Central memory CD8-positive, alpha-beta T cell (primary cell): ENCODE measurements around the gene ALDH3B2.

Source experiments
- ATAC-seq: fragments of 150-1000 bp; cut with Tn5 transposase; replicated peaks from 2 replicates; pipeline ENCODE4 v1.10.0; 2022; ENCODE audit warnings: mild to moderate bottlenecking, moderate FRiP score, moderate number of reproducible peaks; ENCODE audit not compliant: poor library complexity, severe bottlenecking; ENCODE audit errors: extremely low read depth
- DNase-seq, 2 donors: peaks; one replicate each; pipeline ENCODE4 v3.0.0; 2021; ENCODE audit warnings: low spot score in 2 of 2
- H3K27ac Mint-ChIP-seq: one replicate; pipeline ENCODE4 v1.8.0; 2022; ENCODE audit warnings: low read depth, mild to moderate bottlenecking, moderate library complexity, mixed read lengths
- H3K27me3 Mint-ChIP-seq: one replicate; pipeline ENCODE4 v1.8.0; 2022; ENCODE audit warnings: mixed read lengths
- H3K36me3 Mint-ChIP-seq: one replicate; pipeline ENCODE4 v1.8.0; 2022; ENCODE audit warnings: mild to moderate bottlenecking, moderate library complexity, mixed read lengths; ENCODE audit not compliant: insufficient read depth
- H3K4me1 Mint-ChIP-seq: one replicate; pipeline ENCODE4 v1.8.0; 2022; ENCODE audit warnings: mixed read lengths
- H3K4me3 Mint-ChIP-seq: one replicate; pipeline ENCODE4 v1.8.0; 2022; ENCODE audit warnings: mild to moderate bottlenecking, moderate library complexity, mixed read lengths
- H3K9me3 Mint-ChIP-seq: one replicate; pipeline ENCODE4 v1.8.0; 2022; ENCODE audit warnings: mixed read lengths

The ALDH3B2 gene

GRCh38 chr11:67675058-67675747 lies 780 bp upstream of the ALDH3B2 start:
- Mint-ChIP-seq H3K4me1 (no peaks in the 10 kb centered on the region), H3K27me3 (peaks cover 39% of the 10 kb centered on the region), H3K27ac (no peak overlapping the region), H3K9me3 (peaks cover 4% of the 10 kb centered on the region), H3K36me3 (no peaks in the 10 kb centered on the region), H3K4me3 (no peak overlapping the region)
- no peak for DNase-seq
- no peak for ATAC-seq

GRCh38 chr11:67673902-67674301 lies 521 bp downstream of the ALDH3B2 start:
- ATAC-seq, result no peak
- H3K4me1 Mint-ChIP-seq, result no peaks in the 10 kb centered on the region
- DNase-seq, result no peak
- H3K27ac Mint-ChIP-seq, result no peak overlapping the region
- H3K36me3 Mint-ChIP-seq, result no peaks in the 10 kb centered on the region
- H3K4me3 Mint-ChIP-seq, result no peak overlapping the region
- H3K27me3 Mint-ChIP-seq, result peaks cover 39% of the 10 kb centered on the region
- peaks cover 4% of the 10 kb centered on the region for H3K9me3 Mint-ChIP-seq

GRCh38 chr11:67673358-67673757 lies 1.1 kb downstream of the ALDH3B2 start:
- DNase-seq (no peak), ATAC-seq (no peak)
- Mint-ChIP-seq H3K9me3 (peaks cover 4% of the 10 kb centered on the region), H3K36me3 (no peaks in the 10 kb centered on the region), H3K27ac (no peak overlapping the region), H3K4me1 (no peaks in the 10 kb centered on the region), H3K27me3 (peaks cover 39% of the 10 kb centered on the region), H3K4me3 (no peak overlapping the region)

GRCh38 chr11:67671211-67671520 lies 3.3 kb downstream of the ALDH3B2 start:
- Mint-ChIP-seq H3K36me3 (no peaks in the 10 kb centered on the region), H3K9me3 (peaks cover 1% of the 10 kb centered on the region), H3K4me1 (no peaks in the 10 kb centered on the region), H3K27me3 (peaks cover 20% of the 10 kb centered on the region), H3K4me3 (no peak overlapping the region), H3K27ac (no peak overlapping the region)
- ATAC-seq (no peak), DNase-seq (no peak)

- Mint-ChIP-seq H3K27me3 (peaks cover 17% of the 10 kb centered on the region), H3K36me3 (no peaks in the 10 kb centered on the region), H3K9me3 (no peaks in the 10 kb centered on the region), H3K4me3 (no peak overlapping the region), H3K4me1 (no peaks in the 10 kb centered on the region), H3K27ac (no peak overlapping the region)
- no peak for DNase-seq
- ATAC-seq, result no peak
Measured at GRCh38 chr11:67670316-67671210, 3.9 kb downstream of the ALDH3B2 start.

GRCh38 chr11:67668192-67668551 lies 6.3 kb downstream of the ALDH3B2 start:
- Mint-ChIP-seq H3K27me3 (no peaks in the 10 kb centered on the region), H3K4me3 (no peak overlapping the region), H3K27ac (no peak overlapping the region), H3K4me1 (no peaks in the 10 kb centered on the region), H3K36me3 (no peaks in the 10 kb centered on the region), H3K9me3 (no peaks in the 10 kb centered on the region)
- DNase-seq (no peak), ATAC-seq (no peak)

GRCh38 chr11:67667490-67668191 lies 6.8 kb downstream of the ALDH3B2 start:
- Mint-ChIP-seq H3K27ac (no peak overlapping the region), H3K4me1 (no peaks in the 10 kb centered on the region), H3K4me3 (no peak overlapping the region), H3K27me3 (no peaks in the 10 kb centered on the region), H3K36me3 (no peaks in the 10 kb centered on the region), H3K9me3 (no peaks in the 10 kb centered on the region)
- DNase-seq (no peak), ATAC-seq (no peak)

GRCh38 chr11:67666676-67667489 lies 7.5 kb downstream of the ALDH3B2 start:
- Mint-ChIP-seq H3K27me3 (no peaks in the 10 kb centered on the region), H3K9me3 (no peaks in the 10 kb centered on the region), H3K36me3 (no peaks in the 10 kb centered on the region), H3K27ac (no peak overlapping the region), H3K4me1 (no peaks in the 10 kb centered on the region), H3K4me3 (no peak overlapping the region)
- ATAC-seq (no peak), DNase-seq (no peak)

- ATAC-seq (no peak), DNase-seq (no peak)
- Mint-ChIP-seq H3K4me1 (no peaks in the 10 kb centered on the region), H3K36me3 (no peaks in the 10 kb centered on the region), H3K27me3 (no peaks in the 10 kb centered on the region), H3K27ac (no peak overlapping the region), H3K4me3 (no peak overlapping the region), H3K9me3 (no peaks in the 10 kb centered on the region)
Measured at GRCh38 chr11:67666303-67666645, 8.1 kb downstream of the ALDH3B2 start.

- no peak overlapping the region for H3K4me3 Mint-ChIP-seq
- H3K4me1 Mint-ChIP-seq, result no peaks in the 10 kb centered on the region
- ATAC-seq (no peak), DNase-seq (no peak)
- no peak overlapping the region for H3K27ac Mint-ChIP-seq
- no peaks in the 10 kb centered on the region for H3K36me3 Mint-ChIP-seq
- H3K9me3 Mint-ChIP-seq, result no peaks in the 10 kb centered on the region
- H3K27me3 Mint-ChIP-seq, result no peaks in the 10 kb centered on the region
Measured at GRCh38 chr11:67665541-67666302, 8.7 kb downstream of the ALDH3B2 start.

- H3K4me3 Mint-ChIP-seq, result no peak overlapping the region
- no peaks in the 10 kb centered on the region for H3K4me1 Mint-ChIP-seq
- H3K9me3 Mint-ChIP-seq, result no peaks in the 10 kb centered on the region
- DNase-seq (no peak), ATAC-seq (no peak)
- H3K27me3 Mint-ChIP-seq, result no peaks in the 10 kb centered on the region
- H3K27ac Mint-ChIP-seq, result no peak overlapping the region
- H3K36me3 Mint-ChIP-seq, result no peaks in the 10 kb centered on the region
Measured at GRCh38 chr11:67664696-67665540, 9.5 kb downstream of the ALDH3B2 start.
